GM12878 (cell line): Measurements from ENCODE around the gene SLC45A3. TPM values are rescaled to one million over a fixed set of nuclear protein-coding genes. Genes with fewer than 3 reads are reported as not detected.

Experiments used
- ATAC-seq: fragments of 200-7000 bp; cut with Tn5 transposase; 3 replicates; pipeline ENCODE4 v1.9.1; 2020; ENCODE audit warnings: mild to moderate bottlenecking, moderate library complexity
- BruUV-seq: library from RNA; stranded (reverse); fragments of 400-500 nt; replicated peaks from 2 replicates; lab custom pipeline; 2021; lab: Mats Ljungman, UMichigan
- CTCF ChIA-PET: fragments of 300-600 bp; sonication (Branson Sonifier 250); formaldehyde crosslinking; extraction: SDS; loops from one replicate; lab custom pipeline; 2021; ENCODE audit warnings: inconsistent platforms; lab: Yijun Ruan, JAX
- POLR2A ChIA-PET: fragments of 350-600 bp; formaldehyde crosslinking; extraction: SDS; loops from one replicate; lab custom pipeline; 2021; ENCODE audit warnings: inconsistent platforms; lab: Charles Lee
- RAD21 ChIA-PET: fragments of 300-600 bp; sonication (Branson Sonifier 250); formaldehyde crosslinking; loops from one replicate; lab custom pipeline; 2023; ENCODE audit warnings: antibody characterized with exemption; ENCODE audit not compliant: unreplicated experiment; lab: Charles Lee
- SMC1A ChIA-PET: fragments of 300-600 bp; sonication (Branson Sonifier 250); formaldehyde crosslinking; loops from one replicate; lab custom pipeline; 2023; ENCODE audit not compliant: unreplicated experiment, uncharacterized antibody; lab: Charles Lee
- DNase-seq: peaks from one replicate; pipeline ENCODE4 v3.0.0-alpha.2; 2011; ENCODE audit warnings: low read depth, low spot score
- FAIRE-seq: peaks from 3 replicates; lab custom pipeline; 2011; peaks lifted over from hg19 to GRCh38; lab: Jason Lieb, UNC
- H2AFZ ChIP-seq: 2 replicates; pipeline ENCODE4 v1.6.0; 2011; ENCODE audit warnings: low read depth, low read length, control low read depth; ENCODE audit not compliant: control insufficient read depth
- H3K27ac ChIP-seq: 2 replicates; pipeline ENCODE4 v1.5.1; 2011; ENCODE audit warnings: control low read depth; ENCODE audit not compliant: control insufficient read depth, insufficient read depth
- H3K27me3 ChIP-seq, 2 experiments: replicated peaks in 1 of 2; 2 replicates each; pipeline versions ENCODE4 v1.6.0 to v1.6.1; 2011; ENCODE audit warnings: low read length in 1 of 2; ENCODE audit not compliant: control insufficient read depth in 2 of 2, insufficient read depth in 2 of 2
- H3K36me3 ChIP-seq, 2 experiments: 2 replicates each; pipeline ENCODE4 v1.5.1; 2011; ENCODE audit warnings: low read length in 1 of 2; ENCODE audit not compliant: control insufficient read depth in 2 of 2, insufficient read depth in 2 of 2
- H3K4me1 ChIP-seq: 2 replicates; pipeline ENCODE4 v1.6.1; 2011; ENCODE audit warnings: mild to moderate bottlenecking, low read length, moderate library complexity, mixed read lengths; ENCODE audit not compliant: control insufficient read depth, insufficient read depth
- H3K4me2 ChIP-seq: 2 replicates; pipeline ENCODE4 v1.6.0; 2011; ENCODE audit warnings: control low read depth; ENCODE audit not compliant: control insufficient read depth, insufficient read depth
- H3K4me3 ChIP-seq: fragments of 200-600 bp; sonication (generic); 2 replicates; pipeline ENCODE4 v1.5.1; 2016
- H3K79me2 ChIP-seq: 2 replicates; pipeline ENCODE4 v1.6.0; 2011; ENCODE audit warnings: low read length; ENCODE audit not compliant: control insufficient read depth, insufficient read depth
- H3K9ac ChIP-seq: 2 replicates; pipeline ENCODE4 v1.8.0; 2011; ENCODE audit warnings: low read length, control low read depth, mixed read lengths; ENCODE audit not compliant: control insufficient read depth, insufficient read depth
- H3K9me3 ChIP-seq: replicated peaks from 3 replicates; pipeline ENCODE4 v1.5.1; 2011; ENCODE audit warnings: mild to moderate bottlenecking, low read length; ENCODE audit not compliant: control insufficient read depth, insufficient read depth
- H4K20me1 ChIP-seq: 2 replicates; pipeline ENCODE4 v1.6.0; 2011; ENCODE audit not compliant: control insufficient read depth, insufficient read depth
- BCLAF1 ChIP-seq: fragments of 450-650 bp; IDR thresholded peaks from 2 replicates; pipeline ENCODE4 v1.6.1; 2017; ENCODE audit warnings: antibody characterized with exemption, mild to moderate bottlenecking, moderate library complexity
- CREM ChIP-seq: IDR thresholded peaks from 2 replicates; pipeline ENCODE4 v1.6.1; 2014; ENCODE audit warnings: antibody characterized with exemption, low read depth
- EED ChIP-seq: sonication (generic); IDR thresholded peaks from 2 replicates; pipeline ENCODE4 v1.6.1; 2016; ENCODE audit warnings: antibody characterized with exemption, low read depth
- ESRRA ChIP-seq: IDR thresholded peaks from 2 replicates; pipeline ENCODE4 v1.6.1; 2012; ENCODE audit warnings: mild to moderate bottlenecking, low read length, improper control_type of control experiment
- LARP7 ChIP-seq: fragments of 450-650 bp; IDR thresholded peaks from 2 replicates; pipeline ENCODE4 v1.6.1; 2017; ENCODE audit warnings: mild to moderate bottlenecking
- NBN ChIP-seq: fragments of 450-650 bp; IDR thresholded peaks from 2 replicates; pipeline ENCODE4 v1.6.1; 2016
- PBX3 ChIP-seq: IDR thresholded peaks from 2 replicates; pipeline ENCODE4 v1.6.1; 2011; ENCODE audit warnings: mild to moderate bottlenecking, low read depth, low read length, moderate library complexity; ENCODE audit not compliant: insufficient replicate concordance
- POLR2AphosphoS5 ChIP-seq: IDR thresholded peaks from 2 replicates; pipeline ENCODE4 v1.6.1; 2011; ENCODE audit warnings: mild to moderate bottlenecking, low read length, inconsistent platforms
- SP1 ChIP-seq: IDR thresholded peaks from one replicate; pipeline ENCODE4 v1.6.1; 2011; ENCODE audit warnings: low read depth, low read length
- SRF ChIP-seq, 2 experiments: IDR thresholded peaks; 2 replicates each; pipeline ENCODE4 v1.6.1; 2011; ENCODE audit warnings: low read depth in 2 of 2, low read length in 2 of 2, mild to moderate bottlenecking in 1 of 2, moderate library complexity in 1 of 2
- TARDBP ChIP-seq: IDR thresholded peaks from 2 replicates; pipeline ENCODE4 v1.6.1; 2016; ENCODE audit warnings: borderline replicate concordance
- TCF3 ChIP-seq: IDR thresholded peaks from 2 replicates; pipeline ENCODE4 v1.6.1; 2012; ENCODE audit warnings: low read depth, mild to moderate bottlenecking, low read length, borderline replicate concordance; ENCODE audit not compliant: insufficient read depth
- YBX1 ChIP-seq: fragments of 450-650 bp; IDR thresholded peaks from 2 replicates; pipeline ENCODE4 v1.6.1; 2016; ENCODE audit warnings: antibody characterized with exemption
- ZNF592 ChIP-seq: fragments of 450-650 bp; IDR thresholded peaks from 2 replicates; pipeline ENCODE4 v1.6.1; 2017; ENCODE audit warnings: mild to moderate bottlenecking, moderate library complexity
- WGBS: methylation state at CpG from one replicate; pipeline ENCODE4 v1.1.6; 2016; ENCODE audit warnings: low lambda C conversion rate; ENCODE audit not compliant: insufficient replicate concordance, insufficient coverage; ENCODE audit errors: missing lambda C conversion rate; 5-methylcytosine and 5-hydroxymethylcytosine counted together
- in situ Hi-C: fragments of 300-500 bp; cut with MboI; formaldehyde crosslinking; loops from 9 replicates; pipeline ENCODE4 v1.14.3; 2018; ENCODE audit warnings: mixed read lengths
- intact Hi-C: fragments of 100-400 bp; cut with micrococcal nuclease; formaldehyde crosslinking; loops from one replicate; pipeline ENCODE4 v1.14.2; 2022; ENCODE audit not compliant: unreplicated experiment
- polyA plus RNA-seq, 11 experiments: library from polyadenylated mRNA; depleted of rRNA in 4 of 11; unstranded in 6 of 11; stranded (reverse) in 5 of 11; fragments of >200 nt; fragmentation: Nextera tagmentation in 4 of 11; fragmentation: Illumina TruSeq in 1 of 11; extraction: Ambion mirVana in 4 of 11; extraction: Trizol in 1 of 11; gene quantifications; 1 replicate in 1 of 11; 2 replicates in 10 of 11; pipeline versions ENCODE4 v1.2.1 to v1.2.3, GENCODE V29; 2011 to 2016; ENCODE audit warnings: inconsistent platforms in 2 of 11, missing spikeins in 2 of 11, low read depth in 1 of 11
- total RNA-seq, 4 experiments: library from RNA; depleted of rRNA in 3 of 4; stranded (reverse); fragments of >200 nt in 3 of 4; fragmentation: Illumina TruSeq in 1 of 4; extraction: Trizol in 1 of 4; gene quantifications; 2 replicates each; pipeline versions ENCODE4 v1.2.1 to v1.2.3, GENCODE V29; 2013 to 2021

Gene SLC45A3
- total and polyA plus RNA-seq, 10 of the 15 experiments (the other 5 are each of a cell fraction or from before 2014, with no cell fraction given) = 0.26 to 10.3 (median 4.1) TPM

GRCh38 chr1:205631768-205632668, 48.3 kb downstream of the SLC45A3 start, which contains the start of gene ELK4:
Gene ELK4 (minus strand): TSS chr1:205632011. CDS start chr1:205623882, 8,129 bp downstream.
- peak; percentile 49 for FAIRE-seq
- TF ChIP-seq POLR2AphosphoS5 (peak; percentile 89), ZNF592 (peak; percentile 70; the same call in 1 of the 2 replicates), CREM (peak; percentile 96), NBN (peak; percentile 87), PBX3 (peak; percentile 23), BCLAF1 (no peak), YBX1 (no peak), EED (0 out of 2 replicates have a peak, but pooled peaks have one; percentile 14), ESRRA (peak; percentile 28; the same call in 1 of the 2 replicates), SP1 (peak; percentile 84), LARP7 (peak; percentile 95), TCF3 (peak; percentile 62; the same call in 1 of the 2 replicates), SRF (IDR thresholded peaks at IDR 0.05; ENCODE audit: low read depth in 2 of 2, low read length in 2 of 2) (peak in 1 of 2 experiments; percentile 47; a peak in 1 of 4 replicates), TARDBP (0 out of 2 replicates have a peak, but pooled peaks have one; percentile 45)

More at GRCh38 chr1:205631768-205632668, 48.3 kb downstream of the SLC45A3 start, which contains the start of gene ELK4:
- ATAC-seq (peak; percentile 73), DNase-seq (peak; percentile 87)
- RAD21 ChIA-PET = interaction anchor here (0.7 to 6.8 kb wide), 22 partner anchors 10 to 420 kb away, joined by 3 to 381 read pairs (median 7); no protein-coding TSS in a partner anchor
- Histone ChIP-seq H3K9ac (peak within 1 kb of the TSS; percentile 84), H3K27ac (peak within 1 kb of the TSS; percentile 74), H3K4me2 (peak within 1 kb of the TSS; percentile 96), H4K20me1 (no peaks in the 10 kb centered on the region), H3K36me3 (no peaks in the 10 kb centered on the region), H3K9me3 (no peaks in the 10 kb centered on the region), H3K79me2 (peaks cover 36% of the 10 kb centered on the region), H3K4me1 (peaks cover 13% of the 10 kb centered on the region), H2AFZ (peak within 1 kb of the TSS; percentile 76), H3K4me3 (peak within 1 kb of the TSS; percentile 93), H3K27me3 (no peaks in the 10 kb centered on the region)
- POLR2A ChIA-PET = interaction anchor here (0.5 to 2.4 kb wide), 14 partner anchors 10 to 153 kb away, joined by 3 to 67 read pairs (median 4); no protein-coding TSS in a partner anchor
- in situ Hi-C loops = no loop called here
- TSS peak; percentile 93 for BruUV-seq
- CTCF ChIA-PET = interaction anchor here (0.6 to 12.3 kb wide), 33 partner anchors 8 to 376 kb away, joined by 3 to 408 read pairs (median 5); no protein-coding TSS in a partner anchor
- intact Hi-C loops = loop anchor here (1.0 to 10.0 kb wide), 3 partner anchors 40 to 423 kb away; partner anchors contain the start of gene RHEX
- WGBS = 1% methylated on average over 53 of the region's 83 CpGs
- SMC1A ChIA-PET = interaction anchor here (0.6 to 8.1 kb wide), 24 partner anchors 8 to 345 kb away, joined by 3 to 301 read pairs (median 6); partner anchors contain the start of gene NUCKS1
